Adrenal gland (tissue), 12 donors: ENCODE results near the gene SEPTIN8. TPM values are rescaled to one million over a fixed set of nuclear protein-coding genes. Genes with fewer than 3 reads are reported as not detected.

Source experiments
- DNase-seq, 7 donors: peaks; one replicate each; pipeline ENCODE4 v3.0.0-alpha.2; 2019 to 2020
- H3K27ac ChIP-seq, 5 donors: fragments of 200-600 bp; sonication (generic) in 4 of 5; 1 replicate in 3 of 5; 2 replicates in 2 of 5; pipeline versions ENCODE4 v1.5.1 to v1.8.0; 2016 to 2020; ENCODE audit warnings: mild to moderate bottlenecking in 1 of 5
- H3K27me3 ChIP-seq: fragments of 200-600 bp; 2 replicates; pipeline ENCODE4 v1.8.0; 2021
- H3K36me3 ChIP-seq, 2 donors: fragments of 200-600 bp; replicated peaks in 1 of 2; 1 replicate in 1 of 2; 2 replicates in 1 of 2; pipeline versions ENCODE4 v1.5.1 to v1.8.0; 2018 to 2022
- H3K4me1 ChIP-seq, 2 donors: fragments of 200-600 bp; replicated peaks in 1 of 2; 1 replicate in 1 of 2; 2 replicates in 1 of 2; pipeline versions ENCODE4 v1.5.1 to v1.8.0; 2018 to 2021
- H3K4me3 ChIP-seq, 4 donors: fragments of 200-600 bp; sonication (generic) in 3 of 4; one replicate each; pipeline ENCODE4 v1.5.1; 2016 to 2018
- H3K9me3 ChIP-seq, 3 donors: fragments of 200-600 bp; sonication (generic) in 1 of 3; replicated peaks in 1 of 3; 1 replicate in 2 of 3; 2 replicates in 1 of 3; pipeline versions ENCODE4 v1.5.1 to v1.8.0; 2016 to 2021
- CTCF ChIP-seq, 6 experiments: fragments of 450-650 bp in 4 of 6; fragments of 200-600 bp in 2 of 6; sonication (generic) in 1 of 6; IDR thresholded peaks; 1 replicate in 5 of 6; 2 replicates in 1 of 6; pipeline versions ENCODE4 v1.5.1 to v1.8.0; 2016 to 2021; ENCODE audit warnings: antibody characterized with exemption in 6 of 6, mild to moderate bottlenecking in 2 of 6, moderate library complexity in 1 of 6
- POLR2A ChIP-seq, 2 donors: fragments of 450-650 bp; IDR thresholded peaks; one replicate each; pipeline ENCODE4 v1.6.1; 2017; ENCODE audit warnings: antibody characterized with exemption in 2 of 2, mild to moderate bottlenecking in 2 of 2, moderate library complexity in 1 of 2
- WGBS, 4 donors: extraction: QIAGEN DNeasy Blood & Tissue Kit in 2 of 4; methylation state at CpG; one replicate each; pipeline versions ENCODE4 v1.1.5 to v1.1.7; 2013 to 2017; 5-methylcytosine and 5-hydroxymethylcytosine counted together
- intact Hi-C, 2 donors: fragments of 100-400 bp; cut with DNase I; formaldehyde crosslinking; loops; one replicate each; pipeline versions ENCODE4 v1.14.1 to v1.15.0; 2022 to 2023
- polyA plus RNA-seq, 3 donors: library from polyadenylated mRNA; stranded (reverse); fragments of 200-250 nt in 2 of 3; fragments of 350-450 nt in 1 of 3; fragmentation: Illumina TruSeq in 1 of 3; extraction: RNeasy Lipid Tissue Mini Kit (QIAGEN cat#74804) in 1 of 3; gene quantifications; one replicate each; pipeline ENCODE4 v1.2.3, GENCODE V29; 2013 to 2014
- total RNA-seq, 9 donors: library from RNA; depleted of rRNA in 4 of 9; stranded (reverse); fragments of >200 nt in 4 of 9; fragments of 120-200 nt in 1 of 9; fragmentation: NEBNext Ultra II Directional in 1 of 9; extraction: Animal tissue kit (Norgen Biotek cat#: 25700) in 1 of 9; gene quantifications; one replicate each; pipeline versions ENCODE4 v1.1.0 to v1.2.4, GENCODE V29; 2013 to 2023
- donor health status: healthy with polysubstance abuse.
- donor health status: Bipolar disorder and iron deficiency.
- donor health status: DM: yes; HTN: yes; CAD: no.
- donor health status: DM: no; HTN: no; CAD: no.
- donor health status: DM: no; HTN: no; CAD: no.
- donor health status: DM: yes; HTN: yes; CAD: no.

SEPTIN8 gene
- total and polyA plus RNA-seq, 12 donors: 9.7 to 36.2 (median 24.3) TPM

GRCh38 chr5:132787076-132787475, 10.0 kb upstream of the SEPTIN8 start:
- no peak overlapping the region for H3K27ac ChIP-seq
- H3K4me1 ChIP-seq: no peaks in the 10 kb centered on the region
- intact Hi-C loops: no loop called here
- no peaks in the 10 kb centered on the region for H3K36me3 ChIP-seq
- DNase-seq: no peak
- no peak overlapping the region for H3K4me3 ChIP-seq
- no peaks in the 10 kb centered on the region for H3K9me3 ChIP-seq
- no peaks in the 10 kb centered on the region for H3K27me3 ChIP-seq
- no peak for TF ChIP-seq CTCF (IDR thresholded peaks at IDR 0.05)
- no peak for TF ChIP-seq POLR2A (IDR thresholded peaks at IDR 0.05)
- 93 to 100% (median 96%) methylated on average over 1 of the region's 1 CpG for WGBS, 4 donors

DNA sequence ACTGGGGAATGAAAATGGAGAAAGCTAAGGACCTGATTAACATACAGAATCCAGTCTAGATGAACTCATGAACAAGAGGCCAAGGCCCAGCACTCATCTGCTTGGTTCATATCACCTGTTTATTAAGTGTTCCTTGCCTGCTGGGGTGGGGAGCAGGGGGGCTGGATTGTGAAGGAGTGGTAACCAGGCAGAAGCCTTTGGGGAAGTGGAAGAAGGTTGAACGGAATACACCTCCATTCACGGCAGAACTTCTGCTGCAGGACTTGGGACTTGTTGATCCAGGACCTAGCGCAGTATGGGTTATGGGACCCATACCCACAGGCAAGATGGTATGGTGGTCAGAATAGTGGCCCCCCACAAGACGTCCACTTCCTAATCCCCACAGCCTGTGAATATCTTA, 8.8 kb upstream of the SEPTIN8 start:
- 81 to 98% (median 90%) methylated on average over 4 of the region's 4 CpGs for WGBS, 4 donors
- no peak for DNase-seq
- no peaks in the 10 kb centered on the region for H3K4me1 ChIP-seq
- H3K9me3 ChIP-seq: no peaks in the 10 kb centered on the region
- H3K27me3 ChIP-seq: no peaks in the 10 kb centered on the region
- H3K36me3 ChIP-seq: no peaks in the 10 kb centered on the region
- intact Hi-C loops: no loop called here
- H3K4me3 ChIP-seq: no peak overlapping the region
- no peak overlapping the region for H3K27ac ChIP-seq
- TF ChIP-seq CTCF (IDR thresholded peaks at IDR 0.05) (no peak), POLR2A (IDR thresholded peaks at IDR 0.05) (no peak)

DNA sequence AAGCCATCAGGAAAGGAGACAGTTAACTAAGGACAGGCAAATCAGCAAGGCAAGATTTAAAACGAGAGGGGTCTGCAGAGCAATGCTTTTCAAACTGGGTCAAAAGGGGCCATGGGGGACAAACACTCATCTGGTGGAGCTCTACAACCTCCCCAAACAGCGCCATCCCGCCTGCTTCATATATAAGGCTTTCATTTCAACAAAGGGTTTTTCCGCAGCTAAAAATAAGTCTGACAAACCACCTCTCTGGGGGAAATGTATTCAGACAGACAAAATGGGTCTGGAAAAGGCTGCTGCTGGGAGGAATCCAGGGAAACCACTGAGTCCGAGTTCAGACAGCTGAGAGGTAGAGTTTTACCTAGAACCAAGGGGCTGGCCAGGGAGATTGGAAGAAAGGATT, 8.3 kb upstream of the SEPTIN8 start:
- Histone ChIP-seq H3K27me3 (no peaks in the 10 kb centered on the region), H3K27ac (no peak overlapping the region), H3K36me3 (no peaks in the 10 kb centered on the region), H3K4me3 (no peak overlapping the region), H3K9me3 (no peaks in the 10 kb centered on the region), H3K4me1 (no peaks in the 10 kb centered on the region)
- WGBS, 4 donors: 73 to 78% (median 74%) methylated on average over 5 of the region's 5 CpGs
- TF ChIP-seq CTCF (IDR thresholded peaks at IDR 0.05): no peak
- no peak for TF ChIP-seq POLR2A (IDR thresholded peaks at IDR 0.05)
- intact Hi-C loops: no loop called here
- no peak for DNase-seq

GRCh38 chr5:132782101-132782500, 5.1 kb upstream of the SEPTIN8 start:
- Histone ChIP-seq H3K4me1 (peaks cover 4 to 7% of the 10 kb centered on the region in 2 donors), H3K36me3 (no peaks in the 10 kb centered on the region), H3K27me3 (no peaks in the 10 kb centered on the region), H3K4me3 (no peak overlapping the region), H3K27ac (no peak overlapping the region), H3K9me3 (no peaks in the 10 kb centered on the region)
- intact Hi-C loops: no loop called here
- TF ChIP-seq POLR2A (IDR thresholded peaks at IDR 0.05): no peak
- TF ChIP-seq CTCF (IDR thresholded peaks at IDR 0.05): no peak
- WGBS, 4 donors: 56 to 61% (median 58%) methylated on average over 4 of the region's 4 CpGs
- DNase-seq: peak in 1 of 7 donors; percentile 45
